HG02840 (cell line): ENCODE measurements around the gene PYGM.

Experiments
- ATAC-seq: cut with Tn5 transposase; IDR thresholded peaks from one replicate; pipeline ENCODE4 v1.9.1; 2021; ENCODE audit warnings: mild to moderate bottlenecking, moderate library complexity, moderate number of reproducible peaks; ENCODE audit not compliant: unreplicated experiment, low FRiP score

The PYGM gene

DNA sequence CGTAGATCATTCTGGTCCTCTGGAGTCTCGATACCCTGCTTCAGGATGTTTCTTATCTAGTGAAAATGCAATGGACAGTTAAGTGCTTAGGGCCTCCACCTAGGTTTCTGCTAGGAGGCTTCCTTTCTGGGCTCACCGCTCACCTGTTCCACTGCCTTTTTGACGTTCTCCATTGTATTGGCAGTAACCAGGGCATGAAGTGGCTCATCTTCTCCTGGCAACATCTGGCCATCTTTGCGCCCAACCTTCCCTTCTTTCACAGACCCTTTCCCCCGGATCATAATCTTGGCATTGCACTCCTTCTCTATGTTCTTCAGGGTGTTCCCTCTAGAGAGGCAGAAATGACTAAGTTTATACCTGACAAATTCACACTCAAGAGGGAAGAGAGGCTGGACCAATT is 9.5 kb upstream of the PYGM start:
- ATAC-seq: no peak

DNA sequence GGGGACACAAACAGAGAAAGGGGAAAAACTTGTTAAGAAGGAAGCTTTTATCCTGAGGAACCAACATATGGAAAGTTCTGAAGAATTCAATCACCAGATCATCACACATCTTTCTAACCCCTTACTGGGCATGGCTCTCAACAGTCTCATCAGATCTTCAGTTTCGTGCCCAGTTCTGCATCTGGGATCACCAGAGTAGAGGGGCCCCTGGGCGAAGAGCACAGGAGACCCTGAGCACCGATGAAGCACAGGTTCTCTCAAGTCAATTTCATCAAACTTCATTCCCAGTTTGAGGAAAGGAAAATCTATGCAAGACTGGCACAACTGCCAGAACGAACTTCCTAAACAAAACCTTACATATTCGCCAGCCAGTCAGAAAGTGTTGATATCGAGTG is 8.5 kb upstream of the PYGM start:
- ATAC-seq: no peak

DNA sequence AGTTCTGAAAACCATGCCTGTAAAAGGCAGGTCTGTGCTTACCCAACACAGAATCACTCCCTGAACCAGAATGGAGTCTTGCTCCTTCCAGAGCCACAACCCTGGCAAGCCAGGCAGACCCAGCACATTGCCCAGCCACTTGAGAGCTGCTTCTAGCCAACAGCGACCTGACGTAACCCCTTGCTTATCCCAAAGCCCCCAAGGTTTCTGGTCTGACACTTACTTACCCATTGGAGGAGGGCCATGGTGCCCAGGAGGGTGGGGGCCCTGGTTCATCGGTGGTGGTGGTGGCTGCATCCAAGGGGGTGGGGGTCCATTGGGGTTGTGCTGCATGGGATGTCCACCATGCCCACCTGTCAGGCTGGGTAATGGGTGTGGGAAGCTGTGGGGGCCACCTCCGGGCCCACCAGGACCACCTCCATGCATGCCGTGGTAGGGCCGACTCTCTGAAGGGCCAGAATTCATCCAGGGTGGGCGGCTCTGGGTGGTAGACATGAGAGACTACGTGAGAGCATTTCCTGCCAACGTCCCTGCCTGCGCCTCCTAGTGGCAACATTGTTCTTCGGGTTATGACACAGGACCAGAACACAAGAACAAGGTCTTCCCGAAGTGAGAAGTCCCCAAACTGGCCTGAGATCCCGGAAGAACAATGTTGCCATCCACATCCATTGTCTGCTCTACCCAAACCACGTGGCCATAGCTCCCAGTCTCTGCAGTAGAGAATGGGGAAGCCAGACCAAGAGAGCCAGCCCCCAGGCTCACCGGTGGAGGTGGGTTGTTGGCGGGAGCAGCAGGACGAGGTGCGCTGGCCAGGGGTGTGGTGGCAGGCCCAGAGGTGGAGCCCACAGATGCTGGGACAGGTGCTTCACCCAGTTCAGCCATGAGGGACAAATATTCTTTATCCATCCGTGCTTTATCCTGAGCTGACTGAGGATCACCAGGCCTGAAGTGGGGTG is 7.8 kb upstream of the PYGM start:
- no peak for ATAC-seq

DNA sequence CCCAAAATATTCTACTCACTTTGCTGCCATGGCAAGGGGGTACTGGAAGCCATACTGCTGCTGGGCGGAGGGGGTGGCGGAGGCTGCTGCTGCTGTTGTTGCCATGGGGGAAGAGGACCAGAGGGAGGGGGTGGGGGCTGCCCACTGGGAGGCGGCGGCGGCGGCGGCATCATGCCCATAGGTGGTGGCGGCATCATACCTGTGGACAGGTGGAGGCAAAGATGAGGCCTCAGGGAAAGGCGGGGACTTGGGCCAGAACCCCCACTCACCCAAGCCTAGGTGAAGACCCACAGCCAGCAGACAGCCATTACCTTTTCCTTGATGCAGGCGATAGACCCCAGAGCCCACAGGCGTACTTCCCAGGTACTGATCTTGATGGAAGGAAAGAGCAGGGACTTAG is 7.1 kb upstream of the PYGM start:
- ATAC-seq: no peak

DNA sequence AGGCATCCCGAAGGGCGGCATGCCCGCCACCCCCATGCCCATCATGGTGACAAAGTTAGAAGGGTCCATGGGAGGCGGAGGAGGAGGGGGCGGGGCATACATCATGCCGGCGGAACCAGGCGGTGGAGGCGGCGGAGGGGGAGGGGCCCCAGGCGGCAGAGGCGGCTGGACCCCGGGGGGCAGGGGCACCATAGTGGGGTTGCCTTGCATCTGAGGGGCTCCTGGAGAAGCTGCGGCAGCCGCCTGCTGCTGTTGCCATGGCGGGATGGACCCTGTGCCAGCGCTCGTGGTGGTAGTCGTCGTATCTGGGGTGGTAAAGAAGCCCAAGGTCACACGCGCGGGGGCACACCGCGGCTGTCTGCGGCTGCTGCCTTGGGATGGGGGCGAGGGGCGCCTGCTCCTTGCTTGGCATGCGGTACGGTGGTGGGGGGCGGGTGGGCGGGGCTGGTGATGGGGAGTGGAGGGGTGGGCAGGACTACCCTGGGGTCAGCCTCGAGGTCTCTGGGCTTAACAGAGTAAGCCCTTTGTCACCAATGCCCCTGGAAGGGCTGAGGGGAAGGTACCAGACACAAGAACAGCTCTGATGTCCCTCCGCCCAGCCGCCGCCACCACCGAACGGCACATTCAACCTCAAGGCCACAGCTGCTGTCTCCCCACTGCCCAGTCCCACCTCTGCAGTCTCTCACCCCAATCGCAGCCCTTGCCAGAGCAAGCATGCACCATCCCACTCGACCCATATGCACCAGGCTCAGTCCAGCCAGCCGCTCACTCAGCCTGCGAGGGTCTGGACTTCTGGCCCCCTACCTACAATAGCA is 6.3 kb upstream of the PYGM start:
- ATAC-seq: no peak

DNA sequence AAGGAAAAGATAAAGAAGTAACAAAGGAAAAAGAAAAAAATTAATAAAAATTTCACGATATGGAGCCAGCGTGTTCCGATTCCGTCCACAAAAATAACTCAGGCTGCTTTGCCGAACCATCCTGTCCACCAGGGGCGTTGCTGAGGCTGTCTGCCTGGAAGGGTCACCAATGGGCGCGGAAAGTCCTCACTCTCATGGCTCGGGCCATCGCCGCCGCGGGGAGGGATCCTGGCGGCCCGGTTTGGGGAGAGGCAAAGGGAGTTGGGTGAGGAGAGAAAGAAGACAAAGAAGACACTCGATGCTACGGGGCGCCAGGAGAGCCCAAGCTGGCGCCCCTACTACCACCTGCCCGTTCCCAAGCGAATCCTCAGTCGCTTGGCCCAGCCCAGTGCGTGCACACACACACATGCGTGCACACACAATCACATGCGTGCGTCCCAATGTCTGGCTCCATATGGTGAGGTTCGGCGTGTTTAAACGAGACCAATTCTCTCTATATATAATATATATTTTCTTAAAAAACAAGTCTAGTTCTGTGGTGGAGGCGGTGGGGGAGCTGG is 5.6 kb upstream of the PYGM start:
- ATAC-seq: no peak

DNA sequence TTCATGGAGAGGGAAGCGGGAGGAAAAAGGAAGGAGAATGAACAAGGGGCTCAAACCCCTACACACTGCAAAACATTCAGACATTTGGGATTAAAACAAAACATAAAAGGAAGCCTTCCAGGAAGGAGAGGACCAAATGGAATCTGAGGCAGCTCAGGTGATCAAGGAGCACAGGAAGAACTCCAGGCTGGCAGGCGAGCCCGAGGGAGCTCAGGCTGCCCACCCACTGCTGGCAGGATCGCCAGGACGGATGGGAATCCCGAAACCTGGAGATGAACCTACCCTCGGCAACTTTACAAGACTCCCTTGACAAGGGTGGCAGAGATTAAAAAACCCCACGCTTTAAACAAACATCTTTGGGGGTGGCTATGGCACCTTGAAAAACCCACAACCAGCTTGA is 5.0 kb upstream of the PYGM start:
- no peak for ATAC-seq

DNA sequence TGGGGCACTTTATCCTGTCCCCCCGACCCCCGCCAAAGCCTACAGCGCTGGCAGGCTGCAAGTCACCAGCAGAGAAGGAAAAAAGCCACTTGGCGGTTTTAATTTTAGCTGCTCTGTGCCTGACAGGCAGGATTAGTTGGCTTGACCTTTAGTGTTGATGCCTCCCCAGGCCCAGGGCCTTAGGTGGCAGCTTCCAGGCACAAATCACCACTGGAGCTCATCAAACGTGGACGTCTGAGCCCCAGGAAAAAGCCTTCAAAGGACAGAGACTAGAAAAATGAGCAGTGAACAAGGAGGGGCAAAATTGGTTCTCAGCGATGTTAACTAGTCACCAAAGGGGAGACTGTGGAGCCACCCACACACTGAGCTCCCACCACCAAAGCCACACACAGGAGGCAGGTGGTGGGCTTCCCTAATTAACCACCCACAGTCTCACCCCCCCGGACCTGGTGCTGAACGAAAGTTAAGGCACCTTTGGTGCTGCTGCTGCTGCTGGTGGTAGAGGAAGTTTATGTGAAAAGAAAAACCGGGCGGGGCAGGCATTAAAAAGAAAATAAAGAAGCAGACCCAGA is 4.4 kb upstream of the PYGM start:
- no peak for ATAC-seq

DNA sequence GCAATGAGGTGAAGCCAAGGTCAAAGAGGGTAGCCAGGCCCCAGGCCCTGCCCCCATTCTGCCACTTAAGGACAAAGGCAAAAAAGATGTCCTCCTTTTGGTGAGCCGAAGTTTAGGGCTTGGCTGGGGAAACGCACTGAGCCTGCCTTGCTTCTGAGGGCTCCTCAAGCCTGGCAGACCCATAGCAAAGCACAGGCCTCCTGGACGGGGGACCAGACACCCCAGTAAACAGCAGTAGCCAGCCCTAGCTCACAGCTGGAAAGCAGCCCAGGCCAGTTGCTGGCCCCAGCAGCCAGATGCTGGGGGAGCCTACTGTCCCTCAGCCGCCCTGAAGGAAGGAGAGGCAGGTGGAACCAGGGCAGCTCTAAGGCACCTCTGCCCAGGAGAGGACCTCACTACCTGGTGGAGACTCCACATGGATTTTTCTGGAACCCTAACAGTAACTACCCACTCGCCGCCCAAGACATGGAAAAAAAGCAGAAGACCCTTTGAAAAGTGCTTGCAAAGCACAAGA is 3.8 kb upstream of the PYGM start:
- ATAC-seq: no peak

DNA sequence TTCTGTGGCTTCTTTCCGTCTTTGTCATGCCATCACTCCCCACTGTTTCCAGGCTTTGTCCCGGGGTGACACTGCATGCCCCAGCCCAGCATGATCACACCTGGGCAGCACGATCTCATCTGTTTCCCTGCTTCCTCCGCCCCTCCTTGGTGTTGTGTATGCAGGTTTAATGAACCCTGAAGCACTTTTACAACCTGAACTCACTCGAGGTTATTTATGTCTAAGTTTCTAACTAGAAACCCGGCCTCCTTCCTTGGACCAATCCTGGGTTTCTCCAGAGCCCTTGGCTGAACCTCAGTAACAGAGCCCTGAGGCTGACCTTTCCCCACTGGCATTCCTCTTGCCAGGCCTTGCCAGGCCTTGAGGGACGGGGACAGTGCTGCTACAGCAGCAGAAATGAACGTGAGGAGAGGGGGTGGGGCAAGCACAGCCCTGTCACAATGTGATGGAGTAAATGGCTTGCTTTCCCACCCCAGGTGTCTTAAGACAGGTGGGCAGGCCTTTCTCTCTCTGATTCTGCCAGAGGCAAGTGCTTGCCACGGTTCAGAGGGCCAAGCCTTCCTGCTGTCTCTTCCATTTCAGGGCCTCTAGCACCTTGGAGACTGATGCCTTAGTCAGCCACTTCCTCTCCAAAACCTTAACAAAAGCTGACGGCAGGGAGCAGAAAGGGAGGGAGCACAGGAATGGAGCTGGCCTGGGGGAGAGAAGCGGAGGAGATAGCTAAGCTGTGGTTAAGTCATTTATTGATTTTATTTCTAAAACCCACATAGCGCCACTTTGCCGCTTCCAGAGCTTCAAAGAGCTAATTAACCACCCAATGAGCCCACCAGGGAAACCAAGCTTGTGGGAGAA is 3.1 kb upstream of the PYGM start:
- ATAC-seq: no peak

DNA sequence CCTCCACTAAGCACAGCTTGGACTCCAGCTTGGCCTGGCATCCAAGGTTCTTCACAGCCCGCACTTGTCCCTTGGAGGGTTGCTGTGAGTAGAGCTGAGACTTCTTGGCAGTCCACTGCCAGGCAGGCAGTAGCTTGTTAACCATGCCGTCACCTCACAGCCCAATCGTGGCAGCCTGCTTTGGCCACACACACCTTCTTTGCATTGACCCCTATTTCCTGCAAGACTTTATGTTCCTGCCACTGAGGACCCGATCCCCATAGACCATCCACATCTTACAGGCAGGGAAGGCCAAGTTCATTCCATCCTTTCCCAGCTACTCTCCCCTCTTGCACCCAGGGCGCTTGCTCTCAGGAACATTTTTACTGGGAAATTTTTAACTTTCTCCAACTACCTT is 2.5 kb upstream of the PYGM start:
- no peak for ATAC-seq

DNA sequence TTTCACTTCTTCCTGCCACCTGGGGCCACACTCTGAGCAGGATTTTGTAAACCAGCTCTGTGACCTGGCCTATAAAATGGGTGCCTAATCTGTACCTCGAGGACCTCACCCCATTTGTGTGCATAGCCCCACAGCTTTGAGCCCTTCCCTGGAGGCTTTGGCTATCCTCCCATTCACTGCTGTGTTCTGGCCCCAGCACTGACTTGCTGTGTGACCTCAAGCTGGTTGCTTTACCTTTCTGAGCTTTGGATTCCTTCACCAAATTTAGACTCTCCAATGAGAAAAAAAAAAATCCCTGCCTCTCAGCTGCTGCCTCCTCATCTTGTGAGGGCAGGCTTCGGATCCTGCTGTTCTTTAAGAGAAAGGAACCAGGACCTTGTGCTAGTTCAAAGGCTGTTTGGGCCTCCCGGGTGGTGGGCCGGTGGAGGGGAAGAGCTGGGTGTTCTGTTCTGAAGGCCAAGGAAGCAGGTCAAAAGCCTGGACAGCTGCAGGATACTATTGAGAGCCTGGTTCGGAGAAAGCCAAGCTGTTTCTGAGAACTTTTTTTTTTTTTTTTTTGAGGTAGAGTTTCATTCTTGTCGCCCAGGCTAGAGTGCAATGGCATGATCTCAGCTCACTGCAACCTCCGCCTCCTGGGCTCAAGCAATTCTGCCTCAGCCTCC is 1.1 kb upstream of the PYGM start:
- no peak for ATAC-seq

DNA sequence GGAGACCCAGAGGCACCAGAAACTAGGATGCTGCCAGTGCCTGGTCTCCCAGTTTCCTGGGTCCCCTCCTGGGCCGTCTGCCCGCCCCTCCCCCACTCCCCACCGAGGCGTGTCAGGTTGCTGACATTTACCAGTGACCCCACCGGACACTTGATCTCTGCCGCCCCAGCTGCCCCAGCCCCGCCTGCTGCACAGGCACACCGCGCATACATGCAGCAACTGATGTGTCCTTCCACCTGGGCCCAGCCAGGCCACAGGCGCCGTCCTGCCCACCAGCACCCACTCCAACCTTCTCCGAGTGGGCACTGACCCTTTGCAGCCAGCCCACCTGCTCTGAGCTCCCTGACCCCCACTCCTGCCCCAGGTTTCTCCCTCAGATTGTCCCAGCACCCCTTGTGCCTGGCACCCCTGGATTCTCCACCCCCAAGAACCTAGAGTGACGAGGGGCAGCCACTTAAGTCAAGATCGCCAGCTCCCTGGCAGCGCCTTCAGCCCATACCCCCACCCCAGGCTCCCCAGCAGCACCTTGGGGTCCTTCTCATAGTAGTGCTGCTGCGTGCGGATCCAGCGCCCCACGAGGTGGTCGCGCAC is 548 bp downstream of the PYGM start:
- ATAC-seq: no peak

DNA sequence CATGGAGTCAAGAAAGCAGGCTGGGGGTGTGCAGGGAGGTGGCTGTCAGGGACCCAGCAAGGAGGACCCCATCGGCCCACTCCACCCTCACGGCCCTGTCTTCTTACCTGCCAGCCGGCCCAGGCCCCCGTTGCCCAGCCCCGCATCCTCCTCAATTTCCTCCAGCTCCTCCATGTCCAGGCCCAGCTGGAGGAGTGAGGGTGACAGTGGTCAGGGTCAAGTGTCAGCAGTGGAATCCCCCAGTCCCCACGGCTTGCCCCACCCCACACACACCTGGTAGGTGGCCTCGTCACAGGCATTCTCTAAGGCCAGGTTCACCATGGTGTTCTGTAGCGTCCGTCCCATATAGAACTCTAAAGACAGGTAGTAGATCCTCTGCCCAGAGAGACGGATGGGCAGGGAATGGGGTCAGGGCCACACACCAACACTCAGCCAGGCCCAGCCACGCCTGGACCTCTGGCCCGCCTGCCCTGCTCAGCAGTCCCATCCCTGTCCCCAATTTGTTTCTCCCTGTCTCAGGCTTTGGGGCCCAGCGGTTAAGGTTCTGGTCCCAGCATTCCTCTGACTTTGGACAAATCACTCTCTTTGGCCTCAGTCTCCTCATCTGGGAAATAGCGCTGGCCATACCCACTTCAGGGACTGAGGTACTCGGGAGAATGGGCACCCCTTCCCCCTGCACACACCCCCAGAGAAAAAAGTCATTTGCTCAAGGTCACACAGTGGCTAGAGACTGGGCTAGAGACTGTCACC is 1.3 kb downstream of the PYGM start:
- ATAC-seq: no peak

DNA sequence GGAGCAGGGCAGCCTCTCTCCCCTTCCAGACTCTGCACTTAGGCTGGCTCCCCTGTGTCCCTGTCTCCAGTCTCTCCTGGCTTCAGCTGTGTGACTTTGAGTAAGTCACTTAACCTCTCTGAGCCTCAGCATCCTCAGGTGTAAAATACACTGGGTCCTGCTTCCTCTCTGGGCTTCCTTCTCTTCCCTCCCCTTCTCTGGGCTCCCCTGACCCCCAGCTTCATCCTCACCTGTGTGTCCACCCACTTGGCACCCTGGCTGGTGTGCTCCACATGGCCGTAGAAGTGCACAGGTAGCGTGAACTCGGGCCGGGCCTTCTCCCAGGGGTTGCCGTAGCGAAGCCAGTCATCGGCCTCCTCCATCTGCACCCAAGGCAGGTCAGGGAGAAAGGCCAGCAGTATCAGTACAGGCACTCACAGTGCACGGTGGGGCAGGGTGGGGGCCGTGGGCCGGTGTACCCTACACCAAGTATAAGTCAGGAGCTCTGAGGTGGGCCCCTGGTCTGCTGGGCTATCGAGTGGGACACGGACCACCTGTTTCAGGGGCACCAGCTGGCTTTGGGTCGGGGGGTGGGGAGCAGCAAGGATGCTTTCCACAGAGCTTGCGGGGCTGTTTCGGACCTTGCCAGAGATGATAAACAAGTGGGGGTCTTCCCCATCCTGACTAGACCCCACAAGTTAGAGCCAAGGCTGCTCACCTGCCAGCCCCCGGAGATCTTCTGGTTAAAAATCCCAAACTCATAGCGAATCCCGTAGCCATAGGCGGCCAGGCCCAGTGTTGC is 2.0 kb downstream of the PYGM start:
- no peak for ATAC-seq

DNA sequence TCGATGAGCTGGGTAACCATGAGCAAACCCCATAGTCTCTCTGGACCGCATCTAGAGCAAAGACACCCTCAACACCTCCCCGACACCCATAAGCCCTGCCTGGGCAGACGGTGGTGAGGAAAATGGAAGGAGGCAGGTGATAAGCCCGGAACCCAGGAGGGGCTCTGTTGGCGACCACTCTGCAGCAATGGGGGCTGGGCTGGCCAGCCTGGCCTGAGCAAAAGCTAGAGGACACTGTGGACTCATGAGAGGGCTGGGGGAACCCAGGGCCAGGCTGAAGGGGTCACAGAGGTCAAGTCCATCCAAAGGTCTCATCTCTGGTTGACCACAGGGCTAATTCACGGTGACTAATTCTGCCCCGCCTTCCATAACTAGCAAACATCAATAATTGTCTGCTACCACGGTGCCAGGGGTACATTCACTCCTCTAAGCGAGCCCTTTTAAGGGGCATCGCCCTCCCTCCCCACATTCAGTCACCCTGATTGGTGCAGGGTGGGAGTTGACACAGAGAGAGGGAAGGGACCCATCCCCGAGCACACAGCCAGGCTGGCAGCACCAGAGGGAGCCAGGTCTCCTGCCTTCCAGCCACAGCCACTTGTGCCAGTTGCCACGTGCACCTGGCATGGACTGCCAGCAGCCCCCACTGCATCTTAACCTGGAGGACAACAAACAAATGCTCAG is 4.0 kb downstream of the PYGM start:
- ATAC-seq: no peak
